Kidney glomerular epithelial cell (primary cell): ENCODE measurements around the gene TLCD2.
A peak's percentile ranks its signal among the peaks of the same experiment; 100 is the strongest.
"Not testable (repeated sequence)": the region's sequence is repeated elsewhere in the genome, so short reads cannot be mapped to it uniquely, and the experiment has no call there.

Source experiments
- DNase-seq: peaks from one replicate; lab custom pipeline; 2025; lab: John Stamatoyannopoulos, UW

Gene TLCD2

GRCh38 chr17:1716076-1716911 is 6.1 kb upstream of the TLCD2 start:
- peak; percentile 99 for DNase-seq

GRCh38 chr17:1715803-1716075 is 5.6 kb upstream of the TLCD2 start:
- DNase-seq: no peak

- DNase-seq: peak; percentile 65
Measured at GRCh38 chr17:1714980-1715802, 5.0 kb upstream of the TLCD2 start.

- DNase-seq: peak; percentile 93
Measured at GRCh38 chr17:1714427-1714979, 4.3 kb upstream of the TLCD2 start.

GRCh38 chr17:1713878-1714426 is 3.8 kb upstream of the TLCD2 start:
- DNase-seq: peak; percentile 25

- DNase-seq: no peak
Measured at GRCh38 chr17:1713160-1713877, 3.1 kb upstream of the TLCD2 start.

- no peak for DNase-seq
Measured at GRCh38 chr17:1712271-1712670, 2.1 kb upstream of the TLCD2 start.

GRCh38 chr17:1711804-1712203 is 1.6 kb upstream of the TLCD2 start:
- DNase-seq: no peak

GRCh38 chr17:1710807-1711553 is 803 bp upstream of the TLCD2 start:
- DNase-seq: no peak

- no peak for DNase-seq
Measured at GRCh38 chr17:1709403-1709951, 700 bp downstream of the TLCD2 start.

- DNase-seq: not testable (repeated sequence)
Measured at GRCh38 chr17:1708791-1709346, 1.3 kb downstream of the TLCD2 start.

GRCh38 chr17:1707107-1707506 is 3.1 kb downstream of the TLCD2 start:
- DNase-seq: no peak

- DNase-seq: no peak
Measured at GRCh38 chr17:1705004-1705403, 5.2 kb downstream of the TLCD2 start.

- no peak for DNase-seq
Measured at GRCh38 chr17:1703063-1703462, 7.1 kb downstream of the TLCD2 start.

GRCh38 chr17:1699891-1700290 is 10.3 kb downstream of the TLCD2 start:
- DNase-seq: not testable (repeated sequence)

GRCh38 chr17:1697681-1698080 is 12.5 kb downstream of the TLCD2 start:
- no peak for DNase-seq

GRCh38 chr17:1695365-1695764 is 14.8 kb downstream of the TLCD2 start:
- DNase-seq: no peak

- no peak for DNase-seq
Measured at GRCh38 chr17:1693339-1693738, 16.8 kb downstream of the TLCD2 start.

GRCh38 chr17:1690544-1691221 is 19.5 kb downstream of the TLCD2 start:
- DNase-seq: no peak

- not testable (repeated sequence) for DNase-seq
Measured at GRCh38 chr17:1688405-1688804, 21.8 kb downstream of the TLCD2 start.
